Measurements from ENCODE around the gene CYB561D1. TPM values are rescaled to one million over a fixed set of nuclear protein-coding genes. Genes with fewer than 3 reads are reported as not detected.

CYB561D1 gene
- total RNA-seq, 1 experiment from 2014 or later: 11.7 TPM

GRCh38 chr1:109468061-109468460, 25.8 kb upstream of the CYB561D1 start:
- Histone ChIP-seq H3K36me3 (ENCODE audit: low read depth) (no peaks in the 10 kb centered on the region), H2AFZ (no peak overlapping the region), H3K4me1 (replicated peaks; ENCODE audit: insufficient read depth) (no peaks in the 10 kb centered on the region), H4K20me1 (ENCODE audit: insufficient read depth) (no peaks in the 10 kb centered on the region), H3K79me2 (ENCODE audit: low read depth) (no peaks in the 10 kb centered on the region), H3K27ac (no peak overlapping the region), H3K9me3 (ENCODE audit: insufficient read depth, low read depth) (no peaks in the 10 kb centered on the region), H3K9me2 (ENCODE audit: insufficient read depth) (no peaks in the 10 kb centered on the region), H3F3A (ENCODE audit: insufficient read depth, low read depth) (no peaks in the 10 kb centered on the region), H3K27me3 (ENCODE audit: insufficient read depth, low read depth) (peaks cover 93% of the 10 kb centered on the region), H3K4me2 (no peak overlapping the region), H3K4me3 (no peak overlapping the region)
- BruUV-seq (replicated peaks): no TSS peak
- no peak for TF ChIP-seq CTCF (conservative IDR thresholded peaks at IDR 0.05)
- no peak for TF ChIP-seq EZH2 (IDR thresholded peaks at IDR 0.05; ENCODE audit: low read depth)
- POLR2A ChIA-PET (ENCODE audit: unreplicated experiment): interaction anchor here (0.6 kb wide), 1 partner anchor 321 kb away, joined by 24 read pairs; no protein-coding TSS in a partner anchor
- CTCF ChIA-PET: no interaction called here
- intact Hi-C loops (cut with micrococcal nuclease; ENCODE audit: unreplicated experiment): no loop called here
- no peak for DNase-seq

- no peaks in the 10 kb centered on the region for H4K20me1 ChIP-seq (ENCODE audit: insufficient read depth)
- ChIA-PET CTCF (no interaction called here), POLR2A (ENCODE audit: unreplicated experiment) (interaction anchor here (0.6 kb wide), 1 partner anchor 321 kb away, joined by 24 read pairs; no protein-coding TSS in a partner anchor)
- no peak for DNase-seq
- H3K27me3 ChIP-seq (ENCODE audit: insufficient read depth, low read depth): peaks cover 93% of the 10 kb centered on the region
- H2AFZ ChIP-seq: no peak overlapping the region
- TF ChIP-seq EZH2 (IDR thresholded peaks at IDR 0.05; ENCODE audit: low read depth) (no peak), CTCF (conservative IDR thresholded peaks at IDR 0.05) (no peak)
- no peak overlapping the region for H3K27ac ChIP-seq
- no peak overlapping the region for H3K4me3 ChIP-seq
- intact Hi-C loops (cut with micrococcal nuclease; ENCODE audit: unreplicated experiment): no loop called here
- no peaks in the 10 kb centered on the region for H3K9me2 ChIP-seq (ENCODE audit: insufficient read depth)
- no peaks in the 10 kb centered on the region for H3K79me2 ChIP-seq (ENCODE audit: low read depth)
- H3K4me2 ChIP-seq: no peak overlapping the region
- no TSS peak for BruUV-seq (replicated peaks)
- H3K4me1 ChIP-seq (replicated peaks; ENCODE audit: insufficient read depth): no peaks in the 10 kb centered on the region
- no peaks in the 10 kb centered on the region for H3F3A ChIP-seq (ENCODE audit: insufficient read depth, low read depth)
- no peaks in the 10 kb centered on the region for H3K9me3 ChIP-seq (ENCODE audit: insufficient read depth, low read depth)
- no peaks in the 10 kb centered on the region for H3K36me3 ChIP-seq (ENCODE audit: low read depth)
Observed at GRCh38 chr1:109468903-109469302, 25.0 kb upstream of the CYB561D1 start.

- Histone ChIP-seq H3K9me3 (ENCODE audit: insufficient read depth, low read depth) (no peaks in the 10 kb centered on the region), H3K4me2 (no peak overlapping the region), H3K79me2 (ENCODE audit: low read depth) (no peaks in the 10 kb centered on the region), H4K20me1 (ENCODE audit: insufficient read depth) (no peaks in the 10 kb centered on the region), H2AFZ (no peak overlapping the region), H3K4me1 (replicated peaks; ENCODE audit: insufficient read depth) (no peaks in the 10 kb centered on the region), H3K36me3 (ENCODE audit: low read depth) (no peaks in the 10 kb centered on the region), H3K27ac (no peak overlapping the region), H3K9me2 (ENCODE audit: insufficient read depth) (no peaks in the 10 kb centered on the region), H3K27me3 (ENCODE audit: insufficient read depth, low read depth) (peaks cover 93% of the 10 kb centered on the region), H3F3A (ENCODE audit: insufficient read depth, low read depth) (no peaks in the 10 kb centered on the region), H3K4me3 (no peak overlapping the region)
- intact Hi-C loops (cut with micrococcal nuclease; ENCODE audit: unreplicated experiment): no loop called here
- ChIA-PET POLR2A (ENCODE audit: unreplicated experiment) (interaction anchor here (0.7 kb wide), 2 partner anchors 21 to 79 kb away, joined by 3 to 5 read pairs; no protein-coding TSS in a partner anchor), CTCF (interaction anchor here (0.6 kb wide), 1 partner anchor 13 kb away, joined by 4 read pairs; the partner anchor contains the start of gene ATXN7L2)
- no peak for DNase-seq
- BruUV-seq (replicated peaks): no TSS peak
- TF ChIP-seq CTCF (conservative IDR thresholded peaks at IDR 0.05) (no peak), EZH2 (IDR thresholded peaks at IDR 0.05; ENCODE audit: low read depth) (no peak)
Observed at GRCh38 chr1:109470245-109470644, 23.6 kb upstream of the CYB561D1 start.
